Endothelial cell (in vitro differentiated cells): ENCODE measurements around the gene XPC. TPM values are rescaled to one million over a fixed set of nuclear protein-coding genes. Genes with fewer than 3 reads are reported as not detected.

ENCODE experiments used
- DNase-seq: peaks from one replicate; pipeline ENCODE4 v3.0.0; 2021; ENCODE audit warnings: low spot score
- H3K27ac Mint-ChIP-seq: one replicate; pipeline ENCODE4 v1.8.0; 2021; ENCODE audit warnings: mixed read lengths, inconsistent platforms; ENCODE audit not compliant: unreplicated experiment
- H3K27me3 Mint-ChIP-seq: one replicate; pipeline ENCODE4 v1.8.0; 2021; ENCODE audit warnings: mild to moderate bottlenecking, moderate library complexity, mixed read lengths, inconsistent platforms; ENCODE audit not compliant: unreplicated experiment
- H3K36me3 Mint-ChIP-seq: one replicate; pipeline ENCODE4 v1.8.0; 2021; ENCODE audit warnings: mild to moderate bottlenecking, low read depth, mixed read lengths, inconsistent platforms; ENCODE audit not compliant: unreplicated experiment
- H3K4me1 Mint-ChIP-seq: one replicate; pipeline ENCODE4 v1.8.0; 2021; ENCODE audit warnings: mild to moderate bottlenecking, mixed read lengths, inconsistent platforms; ENCODE audit not compliant: unreplicated experiment
- H3K4me3 Mint-ChIP-seq: one replicate; pipeline ENCODE4 v1.8.0; 2021; ENCODE audit warnings: mild to moderate bottlenecking, mixed read lengths, inconsistent platforms; ENCODE audit not compliant: unreplicated experiment
- H3K9me3 Mint-ChIP-seq: one replicate; pipeline ENCODE4 v1.8.0; 2021; ENCODE audit warnings: mixed read lengths, inconsistent platforms; ENCODE audit not compliant: unreplicated experiment
- CTCF ChIP-seq: fragments of 200-600 bp; sonication (generic); IDR thresholded peaks from one replicate; pipeline ENCODE4 v1.5.0; 2021; ENCODE audit warnings: antibody characterized with exemption; ENCODE audit not compliant: unreplicated experiment
- total RNA-seq: library from RNA; stranded (reverse); fragmentation: NEBNext Ultra II Directional; extraction: Animal tissue kit (Norgen Biotek cat#: 25700); gene quantifications from one replicate; pipeline ENCODE4 v1.2.1, GENCODE V29; 2021; ENCODE audit not compliant: unreplicated experiment

The XPC gene
- total RNA-seq, 1 donor from 2014 or later = 35.6 TPM

GRCh38 chr3:14208168-14208567 lies 29.8 kb upstream of the XPC start:
- DNase-seq = no peak
- no peak overlapping the region for H3K4me3 Mint-ChIP-seq
- H3K9me3 Mint-ChIP-seq = no peaks in the 10 kb centered on the region
- H3K27ac Mint-ChIP-seq = no peak overlapping the region
- no peak for TF ChIP-seq CTCF
- peaks cover 25% of the 10 kb centered on the region for H3K4me1 Mint-ChIP-seq
- no peaks in the 10 kb centered on the region for H3K36me3 Mint-ChIP-seq
- no peaks in the 10 kb centered on the region for H3K27me3 Mint-ChIP-seq

GRCh38 chr3:14206548-14207177 lies 28.3 kb upstream of the XPC start:
- no peak for DNase-seq
- TF ChIP-seq CTCF = no peak
- H3K9me3 Mint-ChIP-seq = no peaks in the 10 kb centered on the region
- H3K27me3 Mint-ChIP-seq = peaks cover 3% of the 10 kb centered on the region
- H3K36me3 Mint-ChIP-seq = no peaks in the 10 kb centered on the region
- H3K4me3 Mint-ChIP-seq = no peak overlapping the region
- H3K4me1 Mint-ChIP-seq = peaks cover 25% of the 10 kb centered on the region
- no peak overlapping the region for H3K27ac Mint-ChIP-seq

- peak; percentile 8 for TF ChIP-seq CTCF
- Mint-ChIP-seq H3K4me1 (peaks cover 14% of the 10 kb centered on the region), H3K27me3 (peaks cover 3% of the 10 kb centered on the region), H3K9me3 (no peaks in the 10 kb centered on the region), H3K36me3 (no peaks in the 10 kb centered on the region), H3K27ac (no peak overlapping the region), H3K4me3 (no peak overlapping the region)
- DNase-seq = no peak
Observed at GRCh38 chr3:14204515-14205284, 26.3 kb upstream of the XPC start.

- H3K4me1 Mint-ChIP-seq = peaks cover 9% of the 10 kb centered on the region
- peak; percentile 65 for DNase-seq
- no peaks in the 10 kb centered on the region for H3K36me3 Mint-ChIP-seq
- H3K27me3 Mint-ChIP-seq = peaks cover 3% of the 10 kb centered on the region
- H3K4me3 Mint-ChIP-seq = no peak overlapping the region
- peak; percentile 96 for TF ChIP-seq CTCF
- no peaks in the 10 kb centered on the region for H3K9me3 Mint-ChIP-seq
- H3K27ac Mint-ChIP-seq = peak overlapping the region; percentile 58
Observed at GRCh38 chr3:14203521-14204079, 25.2 kb upstream of the XPC start.
